ENCODE measurements around the gene TMEM95. TPM values are rescaled to one million over a fixed set of nuclear protein-coding genes. Genes with fewer than 3 reads are reported as not detected.
"Not testable (repeated sequence)": the region's sequence is repeated elsewhere in the genome, so short reads cannot be mapped to it uniquely, and the experiment has no call there.

The TMEM95 gene
- total RNA-seq, 6 experiments from 2014 or later = not detected

- Mint-ChIP-seq H3K27me3 (ENCODE audit: insufficient read depth) (peaks cover 5% of the 10 kb centered on the region), H3K4me1 (ENCODE audit: low read depth) (peaks cover 34% of the 10 kb centered on the region), H3K4me3 (no peak overlapping the region), H3K27ac (no peak overlapping the region), H3K36me3 (ENCODE audit: low read depth) (no peaks in the 10 kb centered on the region), H3K9me3 (no peaks in the 10 kb centered on the region)
- TF ChIP-seq CTCF (IDR thresholded peaks at IDR 0.05) = no peak
- no peak for DNase-seq
These were observed 1.8 kb downstream of the TMEM95 start for GRCh38 chr17:7356756-7357155.

GRCh38 chr17:7357381-7357780 lies 2.4 kb downstream of the TMEM95 start:
- no peak for DNase-seq
- Mint-ChIP-seq H3K4me3 (no peak overlapping the region), H3K4me1 (ENCODE audit: low read depth) (peaks cover 33% of the 10 kb centered on the region), H3K27me3 (ENCODE audit: insufficient read depth) (peaks cover 6% of the 10 kb centered on the region), H3K27ac (no peak overlapping the region), H3K9me3 (no peaks in the 10 kb centered on the region), H3K36me3 (ENCODE audit: low read depth) (no peaks in the 10 kb centered on the region)
- no peak for TF ChIP-seq CTCF (IDR thresholded peaks at IDR 0.05)

DNA sequence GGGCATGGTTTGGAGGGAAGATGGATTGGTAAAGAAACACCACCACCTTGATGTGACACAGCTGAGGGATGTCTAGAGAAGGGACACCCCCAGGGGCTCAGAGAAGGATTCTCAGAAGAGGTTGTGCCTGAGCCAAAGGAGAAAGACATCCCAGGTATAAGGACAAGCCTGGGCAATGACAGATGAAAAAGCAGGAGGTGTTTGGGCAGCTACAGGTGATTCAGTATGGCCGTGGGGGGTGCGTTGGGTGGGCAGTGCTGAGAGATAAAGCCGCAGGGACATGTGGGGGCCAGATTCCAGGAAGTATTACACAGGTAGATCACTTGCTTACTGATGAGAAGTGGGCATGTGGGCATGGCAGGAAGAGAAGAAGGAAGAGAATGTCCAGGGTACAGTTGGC lies 7.0 kb downstream of the TMEM95 start:
- DNase-seq = no peak
- H3K27ac Mint-ChIP-seq = no peak overlapping the region
- peaks cover 9% of the 10 kb centered on the region for H3K4me1 Mint-ChIP-seq (ENCODE audit: low read depth)
- TF ChIP-seq CTCF (IDR thresholded peaks at IDR 0.05) = no peak
- no peaks in the 10 kb centered on the region for H3K9me3 Mint-ChIP-seq
- H3K27me3 Mint-ChIP-seq (ENCODE audit: insufficient read depth) = peaks cover 11% of the 10 kb centered on the region
- no peak overlapping the region for H3K4me3 Mint-ChIP-seq
- no peaks in the 10 kb centered on the region for H3K36me3 Mint-ChIP-seq (ENCODE audit: low read depth)

GRCh38 chr17:7363311-7363710 lies 8.4 kb downstream of the TMEM95 start:
- H3K4me1 Mint-ChIP-seq (ENCODE audit: low read depth) = peaks cover 9% of the 10 kb centered on the region
- peaks cover 16% of the 10 kb centered on the region for H3K27me3 Mint-ChIP-seq (ENCODE audit: insufficient read depth)
- no peaks in the 10 kb centered on the region for H3K36me3 Mint-ChIP-seq (ENCODE audit: low read depth)
- H3K27ac Mint-ChIP-seq = no peak overlapping the region
- no peak overlapping the region for H3K4me3 Mint-ChIP-seq
- H3K9me3 Mint-ChIP-seq = no peaks in the 10 kb centered on the region
- peak; percentile 39 for DNase-seq
- no peak for TF ChIP-seq CTCF (IDR thresholded peaks at IDR 0.05)

DNA sequence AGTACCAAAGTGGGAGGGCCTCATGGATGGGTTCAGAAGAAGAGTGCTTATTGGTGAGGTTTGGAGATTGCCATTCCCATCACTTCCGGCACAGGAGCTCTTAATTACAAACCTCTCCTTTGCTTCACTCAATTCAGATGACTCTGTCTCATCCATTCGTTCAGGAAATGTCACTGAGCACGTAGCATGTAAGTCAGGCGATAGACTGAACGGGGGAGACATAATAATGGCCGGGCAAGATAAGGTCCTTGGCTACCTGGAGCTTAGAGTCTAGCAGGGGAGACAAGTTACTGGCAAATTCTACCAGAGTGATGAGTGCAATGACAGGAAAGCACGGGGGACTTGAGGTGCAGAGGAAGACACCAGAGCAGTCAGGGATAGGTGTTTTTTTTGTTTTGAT lies 11.0 kb downstream of the TMEM95 start:
- not testable (repeated sequence) for H3K4me1 Mint-ChIP-seq (ENCODE audit: low read depth); H3K4me3 Mint-ChIP-seq; H3K27ac Mint-ChIP-seq; DNase-seq; H3K9me3 Mint-ChIP-seq; H3K36me3 Mint-ChIP-seq (ENCODE audit: low read depth)
- H3K27me3 Mint-ChIP-seq (ENCODE audit: insufficient read depth) = peaks cover 28% of the 10 kb centered on the region

DNA sequence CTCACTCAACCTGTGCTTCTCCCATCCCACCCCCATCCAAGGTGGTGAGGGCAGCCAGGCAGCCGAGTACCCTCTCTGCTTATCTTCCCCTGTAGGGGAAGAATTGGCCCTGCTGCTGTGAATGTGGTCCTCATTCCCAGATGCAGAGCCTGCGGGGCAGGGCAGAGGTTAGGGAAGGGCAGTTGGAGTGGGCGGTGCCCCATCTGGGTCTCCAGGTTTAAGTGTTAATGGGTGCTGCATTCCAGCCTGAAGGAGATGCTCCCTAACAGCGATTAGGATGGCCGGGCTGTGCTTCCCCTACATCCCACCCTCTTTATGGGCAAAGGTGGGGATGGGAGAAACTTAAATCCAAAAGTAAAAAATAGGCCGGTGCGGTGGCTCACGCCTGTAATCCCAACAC lies 12.1 kb downstream of the TMEM95 start:
- H3K27me3 Mint-ChIP-seq (ENCODE audit: insufficient read depth) = peaks cover 26% of the 10 kb centered on the region
- no peak overlapping the region for H3K4me3 Mint-ChIP-seq
- no peak for TF ChIP-seq CTCF (IDR thresholded peaks at IDR 0.05)
- H3K4me1 Mint-ChIP-seq (ENCODE audit: low read depth) = peaks cover 9% of the 10 kb centered on the region
- no peak for DNase-seq
- H3K27ac Mint-ChIP-seq = no peak overlapping the region
- no peaks in the 10 kb centered on the region for H3K9me3 Mint-ChIP-seq
- no peaks in the 10 kb centered on the region for H3K36me3 Mint-ChIP-seq (ENCODE audit: low read depth)
